ENCODE results near the gene FRMD4A.
"Not testable (repeated sequence)": the region's sequence is repeated elsewhere in the genome, so short reads cannot be mapped to it uniquely, and the experiment has no call there.

DNA sequence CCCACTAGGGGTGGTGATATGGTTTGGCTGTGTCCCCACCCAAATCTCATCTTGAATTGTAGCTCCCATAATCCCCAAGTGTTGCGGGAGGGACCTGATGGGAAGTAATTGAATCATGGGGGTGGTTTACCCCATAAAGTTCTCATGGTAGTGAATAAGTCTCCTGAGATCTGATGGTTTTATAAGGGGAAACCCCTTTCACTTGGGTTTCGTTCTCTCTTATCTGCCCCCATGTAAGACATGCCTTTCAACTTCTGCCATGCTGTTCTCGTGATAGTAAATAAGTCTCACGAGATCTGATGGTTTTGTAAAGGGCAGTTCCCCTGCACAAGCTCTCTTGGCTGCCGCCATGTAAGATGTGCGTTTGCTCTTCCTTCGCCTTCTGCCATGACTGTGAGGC lies 117.0 kb downstream of the FRMD4A start:
- TF ChIP-seq BHLHE40 (IDR thresholded peaks at IDR 0.05; ENCODE audit: borderline replicate concordance); FOXM1 (IDR thresholded peaks at IDR 0.05; ENCODE audit: borderline replicate concordance); SP1 (IDR thresholded peaks at IDR 0.05); L3MBTL2 (conservative IDR thresholded peaks at IDR 0.05); ARNT (IDR thresholded peaks at IDR 0.05); LEF1 (IDR thresholded peaks at IDR 0.05; ENCODE audit: borderline replicate concordance); ZNF384 (IDR thresholded peaks at IDR 0.05); SUZ12 (IDR thresholded peaks at IDR 0.05); HDGF (IDR thresholded peaks at IDR 0.05; ENCODE audit: borderline replicate concordance); ELF4 (IDR thresholded peaks at IDR 0.05); TARDBP (IDR thresholded peaks at IDR 0.05); FOXA1 (IDR thresholded peaks at IDR 0.05); FOXK2 (IDR thresholded peaks at IDR 0.05): not testable (repeated sequence)
- TF ChIP-seq, protein P1, sequence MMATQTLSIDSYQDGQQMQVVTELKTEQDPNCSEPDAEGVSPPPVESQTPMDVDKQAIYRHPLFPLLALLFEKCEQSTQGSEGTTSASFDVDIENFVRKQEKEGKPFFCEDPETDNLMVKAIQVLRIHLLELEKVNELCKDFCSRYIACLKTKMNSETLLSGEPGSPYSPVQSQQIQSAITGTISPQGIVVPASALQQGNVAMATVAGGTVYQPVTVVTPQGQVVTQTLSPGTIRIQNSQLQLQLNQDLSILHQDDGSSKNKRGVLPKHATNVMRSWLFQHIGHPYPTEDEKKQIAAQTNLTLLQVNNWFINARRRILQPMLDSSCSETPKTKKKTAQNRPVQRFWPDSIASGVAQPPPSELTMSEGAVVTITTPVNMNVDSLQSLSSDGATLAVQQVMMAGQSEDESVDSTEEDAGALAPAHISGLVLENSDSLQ (IDR thresholded peaks at IDR 0.05): not testable (repeated sequence)
